HL-60 (cell line): ENCODE measurements around the gene DPH1.

Source experiments
- GABPA ChIP-seq: IDR thresholded peaks from 2 replicates; pipeline ENCODE4 v1.6.1; 2012; ENCODE audit warnings: low read depth
- POLR2AphosphoS5 ChIP-seq: IDR thresholded peaks from 2 replicates; pipeline ENCODE4 v1.6.1; 2012; ENCODE audit warnings: low read depth
- SPI1 ChIP-seq: IDR thresholded peaks from 2 replicates; pipeline ENCODE4 v1.6.1; 2012; ENCODE audit warnings: low read depth, mild to moderate bottlenecking, borderline replicate concordance
- TF ChIP-seq, protein P1 (sequence below): IDR thresholded peaks from one replicate; pipeline ENCODE4 v1.5.1; 2011; ENCODE audit warnings: low read length, control low read depth, inconsistent platforms; ENCODE audit not compliant: insufficient read depth
- TF ChIP-seq, protein P2 (sequence below): IDR thresholded peaks from 2 replicates; pipeline ENCODE4 v1.6.1; 2012; ENCODE audit warnings: low read depth; ENCODE audit not compliant: insufficient replicate concordance

DNA sequence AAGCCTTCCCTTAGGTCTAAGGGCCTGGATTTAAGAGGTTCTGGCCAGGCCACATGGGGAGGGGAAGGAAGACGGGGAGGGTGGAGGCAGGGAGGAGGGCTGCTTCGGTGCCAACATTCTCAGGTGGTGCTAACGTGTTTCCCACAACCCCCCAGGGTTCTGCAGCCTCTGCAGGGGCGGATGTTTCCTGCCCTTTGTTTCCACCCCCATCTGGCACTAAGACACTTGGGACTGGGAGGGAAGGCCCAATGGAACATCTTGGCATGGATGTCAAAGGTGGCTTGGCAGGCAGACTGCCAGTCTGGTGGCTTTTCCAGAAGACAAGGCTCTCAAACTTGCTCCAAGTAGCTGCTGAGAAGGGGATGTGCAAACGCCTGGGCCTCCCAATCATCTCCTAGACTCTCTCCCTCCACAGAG, 37.7 kb downstream of the DPH1 start:
- no peak for TF ChIP-seq POLR2AphosphoS5
- TF ChIP-seq, protein P1, sequence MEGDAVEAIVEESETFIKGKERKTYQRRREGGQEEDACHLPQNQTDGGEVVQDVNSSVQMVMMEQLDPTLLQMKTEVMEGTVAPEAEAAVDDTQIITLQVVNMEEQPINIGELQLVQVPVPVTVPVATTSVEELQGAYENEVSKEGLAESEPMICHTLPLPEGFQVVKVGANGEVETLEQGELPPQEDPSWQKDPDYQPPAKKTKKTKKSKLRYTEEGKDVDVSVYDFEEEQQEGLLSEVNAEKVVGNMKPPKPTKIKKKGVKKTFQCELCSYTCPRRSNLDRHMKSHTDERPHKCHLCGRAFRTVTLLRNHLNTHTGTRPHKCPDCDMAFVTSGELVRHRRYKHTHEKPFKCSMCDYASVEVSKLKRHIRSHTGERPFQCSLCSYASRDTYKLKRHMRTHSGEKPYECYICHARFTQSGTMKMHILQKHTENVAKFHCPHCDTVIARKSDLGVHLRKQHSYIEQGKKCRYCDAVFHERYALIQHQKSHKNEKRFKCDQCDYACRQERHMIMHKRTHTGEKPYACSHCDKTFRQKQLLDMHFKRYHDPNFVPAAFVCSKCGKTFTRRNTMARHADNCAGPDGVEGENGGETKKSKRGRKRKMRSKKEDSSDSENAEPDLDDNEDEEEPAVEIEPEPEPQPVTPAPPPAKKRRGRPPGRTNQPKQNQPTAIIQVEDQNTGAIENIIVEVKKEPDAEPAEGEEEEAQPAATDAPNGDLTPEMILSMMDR, result no peak
- no peak for TF ChIP-seq SPI1
- TF ChIP-seq GABPA, result no peak
- TF ChIP-seq, protein P2, sequence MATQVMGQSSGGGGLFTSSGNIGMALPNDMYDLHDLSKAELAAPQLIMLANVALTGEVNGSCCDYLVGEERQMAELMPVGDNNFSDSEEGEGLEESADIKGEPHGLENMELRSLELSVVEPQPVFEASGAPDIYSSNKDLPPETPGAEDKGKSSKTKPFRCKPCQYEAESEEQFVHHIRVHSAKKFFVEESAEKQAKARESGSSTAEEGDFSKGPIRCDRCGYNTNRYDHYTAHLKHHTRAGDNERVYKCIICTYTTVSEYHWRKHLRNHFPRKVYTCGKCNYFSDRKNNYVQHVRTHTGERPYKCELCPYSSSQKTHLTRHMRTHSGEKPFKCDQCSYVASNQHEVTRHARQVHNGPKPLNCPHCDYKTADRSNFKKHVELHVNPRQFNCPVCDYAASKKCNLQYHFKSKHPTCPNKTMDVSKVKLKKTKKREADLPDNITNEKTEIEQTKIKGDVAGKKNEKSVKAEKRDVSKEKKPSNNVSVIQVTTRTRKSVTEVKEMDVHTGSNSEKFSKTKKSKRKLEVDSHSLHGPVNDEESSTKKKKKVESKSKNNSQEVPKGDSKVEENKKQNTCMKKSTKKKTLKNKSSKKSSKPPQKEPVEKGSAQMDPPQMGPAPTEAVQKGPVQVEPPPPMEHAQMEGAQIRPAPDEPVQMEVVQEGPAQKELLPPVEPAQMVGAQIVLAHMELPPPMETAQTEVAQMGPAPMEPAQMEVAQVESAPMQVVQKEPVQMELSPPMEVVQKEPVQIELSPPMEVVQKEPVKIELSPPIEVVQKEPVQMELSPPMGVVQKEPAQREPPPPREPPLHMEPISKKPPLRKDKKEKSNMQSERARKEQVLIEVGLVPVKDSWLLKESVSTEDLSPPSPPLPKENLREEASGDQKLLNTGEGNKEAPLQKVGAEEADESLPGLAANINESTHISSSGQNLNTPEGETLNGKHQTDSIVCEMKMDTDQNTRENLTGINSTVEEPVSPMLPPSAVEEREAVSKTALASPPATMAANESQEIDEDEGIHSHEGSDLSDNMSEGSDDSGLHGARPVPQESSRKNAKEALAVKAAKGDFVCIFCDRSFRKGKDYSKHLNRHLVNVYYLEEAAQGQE, result no peak
